Endothelial cell (in vitro differentiated cells): ENCODE results near the gene MBNL1. TPM values are rescaled to one million over a fixed set of nuclear protein-coding genes. Genes with fewer than 3 reads are reported as not detected.
A peak's percentile ranks its signal among the peaks of the same experiment; 100 is the strongest.

Source experiments
- DNase-seq: peaks from one replicate; pipeline ENCODE4 v3.0.0; 2021; ENCODE audit warnings: low spot score
- H3K27ac Mint-ChIP-seq: one replicate; pipeline ENCODE4 v1.8.0; 2021; ENCODE audit warnings: mixed read lengths, inconsistent platforms; ENCODE audit not compliant: unreplicated experiment
- H3K27me3 Mint-ChIP-seq: one replicate; pipeline ENCODE4 v1.8.0; 2021; ENCODE audit warnings: mild to moderate bottlenecking, moderate library complexity, mixed read lengths, inconsistent platforms; ENCODE audit not compliant: unreplicated experiment
- H3K36me3 Mint-ChIP-seq: one replicate; pipeline ENCODE4 v1.8.0; 2021; ENCODE audit warnings: mild to moderate bottlenecking, low read depth, mixed read lengths, inconsistent platforms; ENCODE audit not compliant: unreplicated experiment
- H3K4me1 Mint-ChIP-seq: one replicate; pipeline ENCODE4 v1.8.0; 2021; ENCODE audit warnings: mild to moderate bottlenecking, mixed read lengths, inconsistent platforms; ENCODE audit not compliant: unreplicated experiment
- H3K4me3 Mint-ChIP-seq: one replicate; pipeline ENCODE4 v1.8.0; 2021; ENCODE audit warnings: mild to moderate bottlenecking, mixed read lengths, inconsistent platforms; ENCODE audit not compliant: unreplicated experiment
- H3K9me3 Mint-ChIP-seq: one replicate; pipeline ENCODE4 v1.8.0; 2021; ENCODE audit warnings: mixed read lengths, inconsistent platforms; ENCODE audit not compliant: unreplicated experiment
- CTCF ChIP-seq: fragments of 200-600 bp; sonication (generic); IDR thresholded peaks from one replicate; pipeline ENCODE4 v1.5.0; 2021; ENCODE audit warnings: antibody characterized with exemption; ENCODE audit not compliant: unreplicated experiment
- total RNA-seq: library from RNA; stranded (reverse); fragmentation: NEBNext Ultra II Directional; extraction: Animal tissue kit (Norgen Biotek cat#: 25700); gene quantifications from one replicate; pipeline ENCODE4 v1.2.1, GENCODE V29; 2021; ENCODE audit not compliant: unreplicated experiment

MBNL1 gene
- total RNA-seq, 1 donor from 2014 or later: 54.1 TPM

GRCh38 chr3:152499791-152500385 is 231.2 kb downstream of the MBNL1 start:
- H3K4me1 Mint-ChIP-seq: peaks cover 46% of the 10 kb centered on the region
- TF ChIP-seq CTCF: no peak
- no peak overlapping the region for H3K4me3 Mint-ChIP-seq
- H3K9me3 Mint-ChIP-seq: no peaks in the 10 kb centered on the region
- H3K27me3 Mint-ChIP-seq: no peaks in the 10 kb centered on the region
- peaks cover 4% of the 10 kb centered on the region for H3K36me3 Mint-ChIP-seq
- peak overlapping the region; percentile 95 for H3K27ac Mint-ChIP-seq
- DNase-seq: no peak

DNA sequence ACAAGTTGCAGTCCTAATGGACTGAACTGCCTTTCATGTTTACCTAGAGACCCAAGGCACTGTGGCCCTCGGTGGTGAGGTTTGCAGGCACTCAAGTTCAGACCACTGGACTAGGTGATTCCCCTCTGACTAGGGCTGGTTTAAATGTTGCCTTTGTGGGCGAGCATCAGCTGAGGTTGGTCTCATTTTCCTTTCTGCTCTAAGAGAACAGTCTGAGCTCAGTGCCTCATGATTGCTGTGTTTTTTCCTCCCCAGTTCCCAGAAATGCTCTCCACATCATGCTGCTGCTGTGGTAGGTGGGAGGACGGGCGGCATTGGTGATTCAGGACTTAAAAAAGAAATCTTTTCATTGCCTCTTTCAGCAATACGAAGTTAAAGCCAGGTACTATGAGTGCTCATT is 237.2 kb downstream of the MBNL1 start:
- Mint-ChIP-seq H3K27ac (no peak overlapping the region), H3K36me3 (peaks cover 4% of the 10 kb centered on the region), H3K4me3 (no peak overlapping the region), H3K9me3 (no peaks in the 10 kb centered on the region), H3K27me3 (peaks cover 1% of the 10 kb centered on the region), H3K4me1 (peaks cover 10% of the 10 kb centered on the region)
- no peak for TF ChIP-seq CTCF
- DNase-seq: no peak

DNA sequence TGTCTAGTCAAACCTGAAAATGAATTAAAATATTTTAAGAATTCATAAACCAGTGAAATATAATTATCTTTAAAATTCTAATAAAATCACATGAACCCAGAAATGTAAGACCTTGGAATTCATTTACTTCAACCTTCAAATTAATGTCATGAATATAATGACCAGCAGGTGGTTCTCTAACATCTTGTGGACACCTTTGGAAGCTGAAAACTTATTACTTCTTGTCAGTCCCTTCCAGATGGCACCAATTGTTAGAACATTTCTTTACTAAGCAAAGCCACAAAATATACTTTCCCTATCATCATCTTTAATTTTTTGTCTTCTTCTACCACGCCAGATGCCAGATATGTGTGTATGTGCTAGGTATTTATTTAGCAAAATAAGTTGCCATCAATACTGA is 240.0 kb downstream of the MBNL1 start:
- no peak overlapping the region for H3K4me3 Mint-ChIP-seq
- no peak for DNase-seq
- H3K9me3 Mint-ChIP-seq: no peaks in the 10 kb centered on the region
- no peaks in the 10 kb centered on the region for H3K36me3 Mint-ChIP-seq
- peak; percentile 72 for TF ChIP-seq CTCF
- H3K27me3 Mint-ChIP-seq: peaks cover 1% of the 10 kb centered on the region
- no peak overlapping the region for H3K27ac Mint-ChIP-seq
- H3K4me1 Mint-ChIP-seq: peaks cover 8% of the 10 kb centered on the region

DNA sequence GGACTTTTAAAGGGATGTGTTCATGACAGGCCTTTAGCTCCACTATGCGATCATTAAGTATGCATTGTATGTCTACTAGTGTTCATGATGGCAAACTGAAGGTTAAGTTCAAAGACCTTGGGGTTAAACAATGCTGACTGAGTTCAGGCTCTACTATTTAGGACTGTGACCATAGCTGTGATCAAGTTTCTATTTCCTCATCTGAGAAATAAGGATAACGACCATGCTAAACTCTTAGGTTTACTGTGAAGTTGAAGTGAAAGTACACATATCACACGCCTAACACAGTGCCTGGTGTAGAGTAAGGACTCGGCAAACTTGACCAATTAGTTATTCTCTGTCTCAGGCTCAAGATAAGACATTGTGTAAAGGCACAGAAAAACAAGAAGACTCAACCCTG is 243.2 kb downstream of the MBNL1 start:
- Mint-ChIP-seq H3K4me1 (peaks cover 8% of the 10 kb centered on the region), H3K27ac (no peak overlapping the region), H3K4me3 (no peak overlapping the region), H3K9me3 (no peaks in the 10 kb centered on the region), H3K27me3 (peaks cover 3% of the 10 kb centered on the region), H3K36me3 (no peaks in the 10 kb centered on the region)
- DNase-seq: no peak
- TF ChIP-seq CTCF: no peak

GRCh38 chr3:152513301-152513960 is 244.7 kb downstream of the MBNL1 start:
- H3K4me1 Mint-ChIP-seq: peaks cover 3% of the 10 kb centered on the region
- H3K4me3 Mint-ChIP-seq: no peak overlapping the region
- H3K9me3 Mint-ChIP-seq: no peaks in the 10 kb centered on the region
- peaks cover 5% of the 10 kb centered on the region for H3K27me3 Mint-ChIP-seq
- DNase-seq: no peak
- no peak overlapping the region for H3K27ac Mint-ChIP-seq
- TF ChIP-seq CTCF: no peak
- no peaks in the 10 kb centered on the region for H3K36me3 Mint-ChIP-seq
